Retina (tissue), 1 donor: Measurements from ENCODE around the gene ARHGEF18.
"Not testable (repeated sequence)": the region's sequence is repeated elsewhere in the genome, so short reads cannot be mapped to it uniquely, and the experiment has no call there.

Source experiments
- DNase-seq: peaks from one replicate; pipeline ENCODE4 v3.0.0-alpha.2; 2016

ARHGEF18 gene

DNA sequence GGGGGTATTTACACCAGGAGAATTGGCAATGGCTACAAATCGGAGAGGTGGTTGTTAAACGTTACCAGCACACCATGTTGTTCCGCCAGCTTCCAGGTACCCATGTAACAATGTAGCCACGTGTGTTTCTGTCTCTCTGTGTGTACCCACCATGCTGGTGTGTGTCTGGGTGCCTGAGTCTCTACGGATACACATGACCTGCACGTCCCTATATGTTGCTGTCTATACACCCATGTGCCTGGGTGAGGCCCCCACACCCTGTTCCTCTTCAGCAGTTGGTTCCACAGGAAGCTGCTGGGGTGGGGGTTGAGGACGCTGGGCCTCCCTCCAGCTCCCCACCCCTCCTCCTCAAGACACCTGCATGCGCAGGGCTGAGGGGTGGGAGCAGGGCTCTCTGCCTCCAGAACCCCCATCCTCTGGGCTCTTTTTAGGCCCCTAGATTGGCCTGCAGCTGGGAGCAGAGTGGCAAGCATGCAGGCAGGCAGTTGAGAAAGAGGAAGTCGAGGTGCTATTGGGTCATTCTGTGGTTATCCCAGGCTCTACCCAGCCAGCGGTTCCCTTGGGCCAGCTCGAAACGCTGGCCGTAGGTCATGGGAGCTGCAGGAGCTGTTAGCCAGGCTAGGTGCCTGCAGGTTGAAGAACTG is at the start of gene ARHGEF18:
Gene ARHGEF18, plus strand, starts transcription at position 351 of the 644 bp plus-strand sequence. CDS start 13,954 bp downstream, outside the sequence.
- DNase-seq: no peak

DNA sequence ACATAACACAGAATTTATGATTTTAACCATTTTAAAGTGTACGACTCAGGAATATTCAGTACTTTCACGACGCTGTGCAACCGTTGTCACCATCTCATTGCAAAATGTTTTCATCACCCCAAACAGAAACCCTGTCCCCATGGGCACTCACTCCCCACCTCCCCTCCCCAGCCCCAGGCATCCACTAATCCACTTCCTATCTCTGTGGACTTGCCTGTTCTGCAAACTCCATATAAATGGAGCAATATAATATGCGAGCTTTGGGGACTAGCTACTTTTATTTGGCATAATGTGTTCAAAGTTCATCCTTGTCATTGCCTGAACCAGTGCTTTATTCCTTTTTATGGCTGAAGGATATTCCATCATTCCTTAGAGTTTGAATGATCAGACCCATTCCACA is 47.2 kb upstream of the ARHGEF18 start:
- no peak for DNase-seq

DNA sequence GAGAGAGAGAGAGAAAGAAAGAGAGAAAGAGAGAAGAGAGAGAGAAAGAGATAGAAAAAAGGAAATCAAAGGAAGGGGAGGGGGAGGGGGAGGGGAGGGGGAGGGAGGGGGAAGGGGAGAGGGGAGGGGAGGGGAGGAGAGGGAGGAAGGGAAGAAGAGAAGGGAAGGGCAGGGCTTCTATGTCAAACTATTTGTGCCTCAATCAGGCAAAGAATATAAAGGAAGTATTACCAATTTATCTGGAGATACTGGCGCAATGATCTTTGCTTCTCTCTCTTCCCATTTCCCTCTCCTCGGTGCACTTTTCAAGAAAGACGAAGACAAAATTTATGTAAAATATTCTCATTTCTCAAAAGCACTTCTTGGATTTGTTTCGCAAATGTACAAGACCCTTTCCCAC is 45.3 kb upstream of the ARHGEF18 start:
- no peak for DNase-seq

- no peak for DNase-seq
These were observed 44.5 kb upstream of the ARHGEF18 start for GRCh38 chr19:7304200-7304599.

DNA sequence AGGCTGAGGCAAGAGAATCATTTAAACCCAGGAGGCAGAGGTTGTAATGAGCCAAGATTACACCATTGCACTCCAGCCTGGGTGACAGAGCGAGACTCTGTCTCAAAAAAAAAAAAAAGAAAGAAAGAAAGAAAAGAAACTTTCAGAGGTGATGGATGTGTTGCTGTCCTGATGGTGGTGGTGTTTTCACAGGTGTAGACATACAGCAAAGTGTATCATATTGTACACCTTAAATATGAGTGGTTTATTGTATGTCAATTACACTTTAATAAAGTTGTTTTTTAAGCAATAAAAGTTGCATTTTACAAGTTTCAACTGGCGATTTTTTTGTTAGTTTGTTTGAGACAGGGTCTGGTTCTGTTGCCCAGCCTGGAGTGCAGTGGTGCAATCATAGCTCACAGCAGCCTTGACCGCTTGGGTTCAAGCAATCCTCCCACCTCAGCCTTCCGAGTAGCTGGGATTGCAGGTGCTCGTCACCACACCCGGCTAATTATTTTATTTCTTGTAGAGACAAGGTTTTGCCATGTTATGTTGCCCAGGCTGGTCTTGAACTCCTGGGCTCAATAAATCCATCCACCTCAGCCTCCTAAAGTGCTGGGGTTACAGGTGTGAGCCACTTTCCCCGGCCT is 41.0 kb upstream of the ARHGEF18 start:
- DNase-seq: no peak

DNA sequence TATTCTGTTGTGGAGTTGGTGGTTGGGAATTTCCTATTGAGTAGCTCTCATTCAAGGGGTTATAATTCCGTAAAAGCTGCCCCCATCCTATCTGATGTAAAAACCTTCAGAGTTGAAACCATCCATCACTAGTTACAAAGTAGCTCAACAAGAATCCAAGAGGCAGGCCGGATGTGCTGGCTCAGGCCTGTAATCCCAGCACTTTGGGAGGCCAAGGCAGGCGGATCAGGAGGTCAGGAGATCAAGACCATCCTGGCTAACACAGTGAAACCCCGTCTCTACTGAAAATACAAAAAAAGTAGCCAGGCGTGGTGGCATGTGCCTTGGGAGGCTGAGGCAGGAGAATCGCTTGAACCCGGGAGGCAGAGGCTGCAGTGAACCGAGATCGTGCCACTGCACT is 40.4 kb upstream of the ARHGEF18 start:
- not testable (repeated sequence) for DNase-seq

DNA sequence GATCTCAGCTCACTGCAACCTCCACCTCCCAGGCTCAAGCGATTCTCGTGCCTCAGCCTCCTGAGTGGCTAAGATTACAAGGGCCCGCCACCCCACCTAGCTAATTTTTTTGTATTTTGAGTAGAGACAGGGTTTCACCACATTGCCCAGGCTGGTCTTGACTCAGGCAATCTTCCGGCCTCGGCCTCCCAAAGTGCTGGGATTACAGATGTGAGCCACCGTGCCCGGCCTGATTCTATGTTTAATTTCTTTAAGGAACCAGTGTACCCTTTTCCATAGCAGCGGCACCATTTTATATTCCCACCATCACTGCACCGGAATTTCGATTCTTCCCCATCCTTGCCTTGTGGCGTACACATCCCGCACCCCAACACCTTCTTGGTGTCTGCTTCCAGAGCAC is 36.8 kb upstream of the ARHGEF18 start:
- DNase-seq: no peak

- DNase-seq: no peak
These were observed 35.9 kb upstream of the ARHGEF18 start for GRCh38 chr19:7312816-7313215.

DNA sequence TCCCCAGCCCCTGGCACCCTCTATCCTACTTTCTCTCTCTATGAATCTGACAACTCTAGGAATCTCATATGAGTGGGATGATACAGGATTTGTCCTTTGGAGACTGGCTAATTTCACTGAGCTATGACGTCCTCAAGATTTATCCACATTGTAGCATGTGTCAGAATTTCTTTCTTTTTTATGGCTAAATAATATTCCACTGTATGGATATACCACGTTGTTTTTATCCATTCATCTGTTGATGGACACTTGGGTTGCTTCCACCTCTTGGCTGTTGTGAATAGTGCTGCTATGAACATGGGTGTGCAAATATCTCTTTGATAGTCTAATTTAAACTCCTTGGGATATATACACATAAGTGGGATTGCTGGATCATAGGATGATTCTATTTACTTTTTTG is 30.6 kb upstream of the ARHGEF18 start:
- DNase-seq: no peak

DNA sequence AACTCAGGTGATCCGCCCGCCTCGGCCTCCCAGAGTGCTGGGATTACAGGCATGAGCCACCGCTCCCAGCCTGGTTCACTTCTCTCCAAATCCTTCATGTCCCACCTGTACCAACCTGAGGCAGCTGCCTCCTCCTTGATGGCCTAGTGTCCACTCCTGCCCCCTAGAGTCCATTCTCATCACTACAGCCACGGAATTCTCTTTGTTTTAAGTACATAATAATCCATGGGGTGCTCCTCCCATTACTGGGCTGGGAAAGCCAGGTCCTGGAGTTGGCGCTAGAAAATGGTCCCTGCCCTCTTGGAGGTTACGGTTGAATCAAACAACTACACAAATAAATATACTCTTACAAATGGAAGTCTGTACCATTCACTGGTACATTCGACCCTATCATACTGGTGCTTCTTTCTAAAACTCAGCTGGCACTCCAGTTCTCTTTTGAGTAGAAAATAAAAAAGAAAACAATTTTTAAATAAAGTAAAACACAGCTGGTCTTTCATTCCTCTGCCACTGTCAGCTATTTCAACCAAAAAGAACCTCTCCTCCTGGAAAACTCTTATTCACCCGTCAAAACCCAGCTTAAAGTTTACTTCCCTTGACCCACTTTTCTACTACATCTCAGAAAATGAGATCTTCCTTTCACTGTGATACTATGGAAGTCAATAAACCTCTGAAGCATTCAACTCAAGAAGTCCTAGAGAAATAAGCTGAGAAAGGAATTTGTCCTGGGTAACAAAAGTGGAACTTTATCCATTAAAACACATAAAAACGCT is 22.4 kb upstream of the ARHGEF18 start:
- no peak for DNase-seq

DNA sequence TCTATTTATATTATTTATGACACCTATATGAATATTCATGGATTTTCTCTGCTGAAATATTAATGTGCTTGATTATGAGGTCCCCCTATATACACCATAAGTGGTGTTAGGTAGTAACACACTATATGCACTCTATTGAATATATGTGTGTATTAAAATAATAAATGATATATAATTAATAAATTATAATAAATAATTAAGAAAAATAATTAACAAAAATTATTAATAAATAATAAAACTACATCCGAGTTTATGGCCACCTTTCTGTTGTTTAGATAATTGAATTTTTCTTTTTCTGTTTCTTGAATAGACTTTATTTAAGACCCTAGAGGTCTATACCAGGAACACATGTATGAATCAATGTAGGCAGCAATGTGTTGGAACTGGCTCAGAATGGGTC is 20.9 kb upstream of the ARHGEF18 start:
- no peak for DNase-seq

- no peak for DNase-seq
These were observed 20.1 kb upstream of the ARHGEF18 start for GRCh38 chr19:7328647-7329046.

GRCh38 chr19:7331446-7331845 is 17.3 kb upstream of the ARHGEF18 start:
- no peak for DNase-seq

GRCh38 chr19:7333198-7334118 is 15.3 kb upstream of the ARHGEF18 start:
- no peak for DNase-seq

DNA sequence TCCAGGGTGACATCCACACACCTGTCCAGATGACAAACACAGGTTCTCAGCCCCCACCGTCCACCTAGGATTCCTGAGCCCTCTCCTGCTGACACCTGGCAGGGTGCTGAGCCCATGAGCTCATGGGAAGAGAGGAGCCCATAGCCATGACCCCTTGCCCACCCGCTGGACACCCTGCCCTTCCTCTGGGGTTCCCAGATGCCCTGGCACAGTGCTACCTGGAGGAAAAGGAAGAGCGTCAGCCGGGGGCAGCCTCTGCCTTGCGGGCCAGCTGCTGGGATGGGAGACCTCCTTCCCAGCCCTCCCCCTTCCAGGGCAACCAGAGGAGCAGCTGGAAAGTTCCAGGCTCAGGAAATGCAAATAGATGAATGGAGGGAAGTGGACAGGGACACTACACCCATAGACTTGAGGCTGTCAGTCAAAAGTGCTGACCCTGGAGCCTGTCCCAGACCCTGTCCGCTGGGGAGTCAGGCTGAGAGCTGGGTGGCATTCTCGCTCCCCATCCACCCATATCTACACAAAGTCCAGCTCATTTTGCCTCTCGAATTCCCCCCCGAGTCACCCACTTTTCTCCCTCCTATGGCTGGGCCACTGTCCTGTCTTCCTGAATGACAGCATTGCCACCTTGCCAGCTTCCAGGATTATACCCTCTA is 12.3 kb upstream of the ARHGEF18 start:
- no peak for DNase-seq

DNA sequence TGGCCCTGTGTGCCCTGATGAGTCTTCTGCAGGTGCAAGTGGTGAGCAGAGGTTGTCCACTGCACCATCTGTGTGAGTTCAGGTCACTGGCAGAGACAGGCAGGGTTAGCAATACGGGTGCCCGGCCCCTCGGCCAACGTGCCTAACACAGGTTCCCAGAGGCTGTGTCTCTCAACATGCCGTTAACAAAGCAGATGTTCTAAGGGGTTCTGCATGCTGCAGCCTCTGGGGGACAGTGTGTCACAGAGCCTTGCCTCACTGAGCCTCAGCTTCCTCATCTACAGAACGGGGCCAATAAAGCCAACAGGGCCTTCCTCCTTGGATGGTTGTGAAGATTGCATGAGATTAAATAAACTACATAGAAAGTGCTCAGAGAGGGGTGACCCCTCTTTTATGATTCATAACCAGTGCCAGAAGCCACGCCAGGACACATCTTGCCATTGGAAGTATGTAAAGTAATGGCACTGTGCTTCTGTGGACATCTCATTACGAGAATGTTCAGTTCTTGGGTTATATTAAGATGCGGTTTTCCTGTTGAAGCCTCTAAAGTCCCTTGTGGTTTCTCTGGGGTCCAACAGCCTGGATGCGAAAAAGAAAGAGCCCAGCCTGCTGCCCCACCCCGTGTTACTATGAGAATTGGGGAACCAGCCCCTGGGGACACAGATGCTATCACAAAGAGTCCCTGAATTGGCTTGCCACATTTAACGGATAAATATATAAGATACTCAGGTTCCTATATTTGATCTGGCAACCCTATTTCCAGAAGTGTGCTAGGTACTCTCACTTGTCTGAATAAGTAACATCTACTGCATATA is 11.2 kb upstream of the ARHGEF18 start:
- no peak for DNase-seq

- peak; percentile 93 for DNase-seq
These were observed 7.5 kb upstream of the ARHGEF18 start for GRCh38 chr19:7340959-7341837.

- no peak for DNase-seq
These were observed 6.6 kb upstream of the ARHGEF18 start for GRCh38 chr19:7342143-7342542.

GRCh38 chr19:7346488-7346971 is 2.2 kb upstream of the ARHGEF18 start:
- no peak for DNase-seq

DNA sequence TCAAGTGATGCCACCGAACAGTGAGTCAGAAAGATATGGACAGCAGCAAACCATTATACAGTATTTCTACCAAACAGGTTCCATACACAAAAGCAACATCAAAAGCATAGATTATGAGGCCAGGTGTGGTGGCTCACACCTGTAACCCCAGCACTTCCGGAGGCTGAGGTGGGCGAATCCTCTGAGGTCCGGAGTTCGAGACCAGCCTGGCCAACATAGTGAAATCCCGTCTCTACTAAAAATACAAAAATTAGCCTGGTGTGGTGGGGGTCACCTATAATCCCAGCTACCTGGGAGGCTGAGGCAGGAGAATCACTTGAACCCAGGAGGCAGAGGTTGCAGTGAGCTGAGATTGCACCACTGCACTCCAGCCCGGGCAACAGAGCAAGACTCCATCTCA is 1.7 kb upstream of the ARHGEF18 start:
- DNase-seq: not testable (repeated sequence)
